GM10847 (cell line): ENCODE data around the gene PPP1CA.

Experiments
- POLR2A ChIP-seq: IDR thresholded peaks from 2 replicates; pipeline ENCODE4 v1.6.1; 2011; ENCODE audit not compliant: insufficient read length; ENCODE audit errors: extremely low read depth

PPP1CA gene

DNA sequence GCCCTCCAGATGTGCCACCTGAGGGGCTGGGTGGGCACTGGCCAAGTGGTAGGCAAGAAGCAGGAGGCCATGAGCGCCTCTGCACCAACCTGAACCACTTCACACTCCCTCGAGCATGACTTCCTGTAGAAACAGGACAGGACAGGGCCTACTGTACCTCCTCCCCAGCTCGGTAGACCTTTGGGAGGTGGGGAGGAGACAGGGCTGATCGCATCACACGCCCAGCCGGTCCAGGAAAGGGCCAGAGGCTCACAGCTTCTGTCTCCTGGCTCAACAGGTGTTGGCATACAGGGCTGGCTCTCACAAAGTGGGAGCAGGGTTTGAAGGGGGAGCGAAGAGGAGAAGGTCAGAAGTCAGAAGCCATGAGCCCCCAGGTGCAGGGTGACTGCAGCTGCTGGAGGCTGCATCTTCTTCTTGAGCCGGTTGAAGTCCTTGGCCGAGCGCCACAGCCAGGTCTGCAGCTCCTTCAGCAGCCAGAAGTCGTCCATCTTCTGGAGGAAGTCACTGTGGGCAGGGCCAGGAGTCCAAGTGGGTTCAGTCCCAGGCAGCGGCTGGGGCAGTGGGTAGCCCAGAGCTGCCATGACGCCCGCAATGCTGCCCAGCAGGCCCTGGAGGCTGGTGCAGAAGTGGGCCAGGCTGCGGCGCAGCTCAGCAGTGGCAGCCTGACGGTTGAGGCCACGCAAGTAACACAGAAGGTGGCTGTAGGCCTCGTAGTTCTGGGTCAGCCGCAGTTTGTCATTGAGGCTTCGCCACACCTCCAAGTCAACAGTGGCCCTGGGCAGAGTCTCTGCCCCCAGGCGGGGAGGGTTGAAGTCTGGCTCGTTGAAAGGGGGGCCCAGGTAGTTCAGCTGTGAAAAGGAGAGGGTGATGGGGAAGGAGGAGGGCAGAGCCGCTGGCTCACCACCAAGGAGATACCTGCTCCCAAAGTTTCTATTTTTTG, 36.6 kb downstream of the PPP1CA start:
- TF ChIP-seq POLR2A, result no peak

DNA sequence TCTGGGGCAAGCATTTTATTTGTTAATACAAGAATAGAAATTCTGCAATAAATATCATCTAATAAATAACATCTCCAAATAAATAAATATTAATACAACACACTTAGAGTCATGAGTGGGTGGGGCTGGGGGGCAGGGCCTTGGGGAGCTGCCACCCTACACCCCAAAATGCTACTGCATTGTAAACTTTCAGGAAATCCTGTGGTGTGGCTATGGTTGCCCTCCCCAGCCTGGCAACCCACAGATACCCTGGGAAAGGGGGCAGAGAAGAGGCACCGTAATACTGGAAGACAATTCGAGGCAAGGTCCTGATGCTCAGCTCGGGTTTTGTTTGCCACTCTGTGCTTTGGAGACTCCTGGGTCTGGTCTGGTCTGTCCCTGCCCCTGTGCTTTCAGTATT, 37.5 kb downstream of the PPP1CA start:
- TF ChIP-seq POLR2A, result no peak

DNA sequence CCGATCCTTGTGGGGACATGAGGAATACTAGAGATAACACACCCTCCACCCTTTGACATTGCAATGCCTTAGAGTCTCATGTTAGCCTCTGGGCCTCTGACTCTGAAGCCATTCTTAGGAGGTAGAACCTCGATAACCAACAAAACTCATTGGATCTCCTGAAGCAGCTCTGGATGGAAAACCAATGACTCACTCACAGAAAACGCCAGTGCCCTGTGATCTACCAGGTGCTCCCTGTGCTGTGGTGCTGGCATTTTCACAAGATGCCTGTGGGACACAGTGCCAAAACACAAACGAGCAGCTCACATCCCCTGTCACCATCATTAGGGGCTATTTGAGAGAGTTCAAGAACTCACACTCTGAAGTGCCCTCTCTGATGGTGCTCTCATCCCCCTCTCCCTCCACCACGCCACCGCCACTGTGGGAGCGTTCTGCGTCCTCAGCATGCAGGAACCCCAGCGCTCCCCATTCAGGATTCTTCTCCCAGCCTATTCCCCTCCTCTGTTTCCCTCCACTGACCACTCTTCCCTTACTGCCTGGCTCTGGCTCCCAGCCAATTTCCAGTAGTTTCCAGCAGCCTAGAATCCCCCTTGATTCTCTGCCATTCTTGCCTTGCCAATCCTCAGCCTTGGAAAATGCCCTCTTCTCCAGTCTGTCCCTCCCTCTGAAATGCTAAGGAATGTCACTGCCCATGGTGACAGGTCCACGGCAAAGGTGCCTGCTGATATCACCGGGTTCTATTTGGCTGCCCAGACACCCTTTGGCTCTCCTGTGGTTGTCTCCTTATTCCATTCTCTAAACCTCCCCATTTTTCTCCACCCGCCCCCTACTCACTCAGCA, 43.6 kb downstream of the PPP1CA start:
- TF ChIP-seq POLR2A, result no peak

DNA sequence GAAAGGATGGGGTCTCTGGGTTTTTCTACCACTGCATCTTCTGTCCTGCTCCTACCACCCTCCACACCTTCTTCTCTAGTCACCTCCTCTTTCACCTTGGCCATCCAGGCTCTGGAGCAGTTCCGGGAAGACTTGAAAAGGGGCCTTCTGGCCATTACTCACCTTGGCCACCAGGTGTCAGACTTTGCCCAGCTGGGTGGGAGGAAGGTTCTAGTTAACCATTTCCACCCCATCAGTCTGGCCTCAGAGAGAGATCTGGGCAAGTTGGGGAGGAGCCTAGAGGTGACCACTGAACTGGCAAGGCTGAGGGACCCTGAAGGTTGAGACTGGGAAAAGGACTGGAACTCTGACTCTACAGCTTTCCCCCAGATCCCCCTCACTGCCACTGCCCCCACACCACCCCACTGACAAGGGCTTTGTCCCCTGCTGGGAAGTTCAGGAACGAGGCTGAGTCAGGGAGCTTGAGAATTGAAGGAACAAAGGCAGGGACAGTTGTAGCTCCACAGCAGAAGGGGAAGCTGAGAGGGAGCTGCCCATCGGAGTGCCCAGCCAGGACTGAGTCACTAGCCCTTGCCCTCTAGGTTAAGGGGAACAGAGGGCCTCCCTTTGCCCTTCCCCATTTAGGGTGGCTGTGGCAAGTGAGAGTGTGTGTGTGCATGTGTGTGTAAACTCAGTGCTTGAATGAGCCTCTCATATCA, 44.6 kb downstream of the PPP1CA start:
- TF ChIP-seq POLR2A, result no peak

DNA sequence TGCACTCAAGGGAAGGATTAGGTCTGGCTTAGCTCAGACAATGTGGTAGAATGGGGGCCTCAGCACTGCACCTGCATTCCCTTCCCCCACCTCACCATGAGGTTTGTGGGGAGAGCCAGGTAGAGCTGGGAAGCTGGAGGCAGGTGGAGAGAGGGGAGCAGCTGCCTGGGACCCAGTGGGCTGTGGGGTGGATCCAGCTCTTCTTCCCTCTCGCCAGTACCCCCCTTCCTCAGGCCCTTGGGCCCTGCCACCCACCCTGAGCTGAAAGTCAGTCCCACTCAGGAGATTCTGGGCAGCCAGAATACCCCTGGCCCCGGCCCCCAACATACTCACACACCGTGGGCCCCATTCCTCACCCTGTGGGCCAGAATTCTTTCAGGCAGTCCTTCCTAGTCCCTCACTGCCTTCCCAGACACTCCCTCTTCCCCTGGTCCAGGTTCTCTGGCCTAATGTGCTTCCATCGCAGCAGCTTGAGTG, 45.2 kb downstream of the PPP1CA start:
- no peak for TF ChIP-seq POLR2A

DNA sequence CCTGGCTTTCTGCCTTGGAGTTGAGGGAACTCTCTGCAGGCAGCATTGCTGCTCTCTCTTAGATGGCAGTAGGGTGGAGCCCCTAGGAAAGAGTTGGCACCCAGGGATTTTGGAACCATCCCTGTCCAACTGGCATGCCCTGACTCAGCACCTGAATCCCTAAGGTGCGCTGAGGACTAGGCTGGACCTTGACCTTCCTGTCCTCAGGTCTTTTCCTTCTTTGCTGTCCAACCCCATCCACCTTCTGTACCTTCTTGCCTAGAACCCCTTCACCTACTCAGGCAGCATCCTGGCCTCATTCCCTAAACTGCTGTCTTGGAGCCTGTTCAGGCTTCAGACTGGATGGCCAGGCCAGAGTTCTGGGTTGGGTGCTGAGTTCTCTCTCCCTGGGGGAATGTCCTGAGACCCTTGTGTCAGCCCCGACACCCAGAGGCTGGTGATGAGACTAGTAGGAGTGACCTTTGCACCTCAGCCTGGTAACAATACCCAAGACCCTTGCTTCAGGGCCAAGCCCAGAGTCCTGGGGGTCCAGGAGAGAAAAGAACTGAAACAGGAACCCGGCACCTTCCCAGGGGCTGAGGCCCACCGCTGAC, 45.8 kb downstream of the PPP1CA start:
- TF ChIP-seq POLR2A, result no peak

DNA sequence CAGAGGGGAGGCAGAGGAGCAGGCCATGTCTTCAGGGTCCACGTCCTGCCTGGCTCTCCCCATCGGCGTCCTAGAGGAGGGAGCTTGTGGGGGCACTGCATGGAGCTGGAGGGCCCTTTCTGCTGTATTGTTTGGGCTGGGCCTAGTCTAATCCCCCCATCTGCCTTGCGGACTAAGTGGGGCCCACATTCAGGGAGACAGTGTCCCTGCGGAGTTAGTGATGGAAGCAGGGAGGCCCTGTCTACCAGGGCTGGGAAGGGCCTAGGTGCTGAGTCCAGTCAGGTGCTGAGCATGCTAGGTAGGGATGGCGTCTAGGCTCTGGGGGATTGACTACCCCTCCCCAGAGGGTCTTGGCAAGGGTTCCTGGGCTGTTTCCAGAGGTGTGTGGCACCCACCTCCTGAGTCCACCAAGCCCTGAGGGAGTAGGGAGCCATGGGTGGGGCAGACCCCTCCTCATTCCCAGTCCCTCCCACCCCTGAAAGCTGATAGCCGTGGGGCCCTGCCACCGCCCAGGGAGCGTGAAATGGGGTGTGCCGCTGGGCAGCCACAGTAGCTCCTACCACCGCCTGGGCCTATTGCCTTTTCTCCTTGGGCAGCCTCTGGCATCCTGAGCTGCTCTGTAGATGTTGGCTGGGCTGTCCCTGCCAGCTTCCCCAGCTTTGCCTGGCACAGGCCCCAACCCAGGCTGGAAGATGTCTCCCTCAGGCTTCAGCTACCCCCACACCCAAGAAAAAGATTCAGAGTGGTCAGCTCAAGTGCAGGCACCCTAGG, 46.5 kb downstream of the PPP1CA start:
- TF ChIP-seq POLR2A, result no peak

DNA sequence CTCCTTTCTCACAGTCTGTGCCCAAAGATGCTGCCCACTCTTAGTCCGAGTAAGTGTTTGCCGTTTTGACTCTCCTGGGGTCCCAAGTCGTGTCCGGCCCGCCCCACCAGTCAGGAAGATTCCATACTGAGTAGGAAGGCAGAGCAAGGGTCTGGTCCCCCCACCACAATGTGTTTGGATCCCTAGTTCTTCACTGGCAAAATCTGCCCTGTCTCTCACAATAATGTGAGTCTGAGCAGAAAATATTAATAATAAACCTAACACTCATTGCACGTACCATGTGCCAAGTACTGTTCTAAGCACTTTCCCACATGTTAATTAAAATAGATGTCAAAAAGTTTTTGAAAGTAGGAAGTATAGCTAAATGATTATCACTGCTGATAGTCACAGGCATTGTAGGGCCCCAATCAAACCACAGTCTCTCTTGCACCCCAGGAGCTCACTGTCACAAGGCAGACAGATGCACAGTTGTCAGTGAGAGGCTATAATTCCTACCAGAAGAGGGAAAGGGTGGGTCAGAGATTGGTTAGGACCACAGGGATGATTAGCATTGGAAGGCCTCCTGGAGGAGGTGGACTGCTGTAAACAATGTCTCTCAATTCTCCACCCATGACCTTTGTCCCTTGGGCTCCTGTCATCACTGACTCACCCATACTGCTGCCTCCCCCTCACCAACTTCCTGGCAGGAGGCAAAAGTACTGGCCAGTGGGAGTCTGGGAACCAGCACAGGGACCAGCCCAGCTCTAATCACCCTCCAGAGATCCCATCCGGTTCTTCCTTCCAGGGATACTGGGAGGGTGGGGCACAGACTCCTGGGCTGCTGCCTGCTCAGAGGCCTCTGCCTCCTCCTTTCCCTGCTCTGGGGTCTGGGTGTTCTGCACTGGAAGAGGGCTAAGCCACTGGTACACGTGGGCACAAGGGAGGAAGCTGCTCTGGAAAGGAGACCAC, 47.3 kb downstream of the PPP1CA start:
- TF ChIP-seq POLR2A, result no peak

DNA sequence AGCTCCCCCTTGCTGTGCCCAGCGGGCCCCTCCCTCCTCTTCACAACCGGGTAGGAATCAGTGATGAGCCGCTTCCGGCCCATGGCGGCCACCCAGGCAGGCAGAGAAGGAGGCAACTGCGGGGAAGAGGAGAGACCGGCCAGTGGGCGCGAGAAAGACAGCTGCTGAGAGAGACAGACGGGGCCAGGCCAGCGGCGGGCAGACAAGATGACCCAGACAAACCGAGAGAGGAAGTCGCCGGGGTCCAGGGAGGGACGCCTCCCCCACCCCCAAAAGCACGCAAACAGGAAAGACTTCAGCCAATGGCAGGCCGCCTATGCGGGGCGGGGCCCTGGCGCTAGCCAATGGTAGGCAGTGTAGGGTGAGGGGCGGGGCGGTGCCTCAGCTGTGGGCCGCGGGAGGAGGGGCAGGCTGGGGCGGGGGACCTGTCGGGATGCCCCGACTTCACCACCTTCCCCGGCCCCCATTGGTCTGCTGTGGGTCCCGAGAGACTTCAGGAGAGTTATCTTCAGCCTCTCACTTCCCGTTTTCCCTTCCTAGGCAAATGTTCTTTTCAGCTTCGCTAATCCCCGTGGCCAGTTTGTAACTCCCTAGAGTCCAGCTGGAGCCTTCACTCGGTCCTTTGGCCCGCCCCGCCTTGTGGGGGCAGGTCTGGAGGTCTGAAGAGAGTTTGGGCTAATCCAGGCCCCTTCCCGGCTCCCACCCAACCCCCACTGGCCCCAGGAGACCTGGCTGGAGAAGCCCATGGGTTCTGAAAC, 48.2 kb downstream of the PPP1CA start, which contains the start of gene POLD4:
Gene POLD4 (minus strand): TSS at position 230 of the 758 bp plus-strand sequence. CDS start 147 bp downstream, at position 83.
- peak; percentile 88 for TF ChIP-seq POLR2A

DNA sequence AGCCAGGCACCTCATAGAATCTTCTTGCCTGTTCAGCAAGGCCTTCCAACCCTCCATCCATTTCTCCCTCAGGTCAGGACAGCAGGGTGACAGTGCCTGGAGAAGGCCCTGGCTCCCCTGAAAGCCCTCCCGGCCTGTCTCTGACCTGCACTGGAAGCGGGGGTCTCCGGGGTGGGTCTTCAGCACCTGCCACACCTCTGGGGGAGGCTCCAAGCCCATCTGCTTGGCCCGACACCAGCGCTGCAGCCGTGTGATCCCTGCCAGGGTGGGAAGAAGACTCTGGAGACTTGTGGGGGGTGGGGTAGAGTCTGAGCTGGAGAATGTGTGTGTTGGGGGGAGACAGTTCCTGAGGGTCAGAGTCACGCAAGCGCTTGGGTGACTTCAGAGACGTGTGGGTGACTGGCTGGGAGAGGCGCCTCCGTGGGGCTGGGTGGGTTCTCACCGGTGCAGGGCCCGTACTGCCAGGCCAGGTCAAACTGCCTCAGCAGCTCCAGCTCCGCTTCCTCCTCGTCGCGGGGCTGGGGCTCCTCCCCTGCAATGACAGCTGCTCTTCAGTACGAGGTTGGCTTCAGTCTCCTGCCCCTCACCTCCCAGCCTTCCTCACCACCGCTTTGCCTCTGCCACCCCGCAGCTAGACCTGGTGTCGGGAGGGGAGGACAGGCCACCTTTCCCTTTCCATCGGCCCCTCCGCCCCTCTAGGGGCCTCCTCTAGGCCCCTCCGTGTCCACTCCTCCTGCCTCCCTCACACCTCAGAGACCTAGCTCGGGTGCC, 48.9 kb downstream of the PPP1CA start:
- TF ChIP-seq POLR2A, result no peak

DNA sequence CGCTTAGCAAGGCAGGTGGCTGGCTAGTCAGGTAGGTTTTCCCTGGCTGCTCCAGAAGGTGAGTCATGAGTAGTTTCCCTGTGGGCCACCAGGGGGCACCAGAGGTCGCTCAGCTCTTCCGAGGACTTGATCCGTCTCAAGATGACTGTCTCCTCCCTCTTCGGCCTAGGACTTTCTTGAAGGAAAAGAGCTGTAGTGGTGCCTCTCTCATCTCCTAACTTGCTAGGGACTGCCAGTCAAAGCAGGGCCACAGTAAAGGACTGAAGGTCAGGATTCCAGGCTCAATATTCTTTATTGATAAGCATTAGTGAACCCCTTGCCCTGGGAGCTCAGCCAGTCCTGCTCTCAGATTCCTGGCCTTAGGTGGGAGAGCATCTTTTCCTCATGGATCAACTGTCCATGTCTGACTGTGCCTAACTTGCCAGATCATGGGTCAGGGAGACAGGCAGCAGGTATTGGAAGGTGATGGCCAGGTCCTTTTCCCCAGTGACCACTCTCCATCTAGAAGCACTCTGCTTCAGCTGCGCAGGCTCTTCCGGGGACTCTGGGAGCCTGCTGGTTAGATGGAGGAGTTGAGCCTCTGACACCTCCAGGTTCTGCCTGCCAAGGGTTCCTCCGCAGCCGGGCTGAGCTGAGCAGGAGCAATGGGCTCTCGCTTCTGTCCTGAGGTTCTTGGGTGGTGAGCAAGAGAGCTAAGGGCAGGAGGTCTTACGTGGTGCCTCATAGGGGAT, 50.2 kb downstream of the PPP1CA start:
- no peak for TF ChIP-seq POLR2A

DNA sequence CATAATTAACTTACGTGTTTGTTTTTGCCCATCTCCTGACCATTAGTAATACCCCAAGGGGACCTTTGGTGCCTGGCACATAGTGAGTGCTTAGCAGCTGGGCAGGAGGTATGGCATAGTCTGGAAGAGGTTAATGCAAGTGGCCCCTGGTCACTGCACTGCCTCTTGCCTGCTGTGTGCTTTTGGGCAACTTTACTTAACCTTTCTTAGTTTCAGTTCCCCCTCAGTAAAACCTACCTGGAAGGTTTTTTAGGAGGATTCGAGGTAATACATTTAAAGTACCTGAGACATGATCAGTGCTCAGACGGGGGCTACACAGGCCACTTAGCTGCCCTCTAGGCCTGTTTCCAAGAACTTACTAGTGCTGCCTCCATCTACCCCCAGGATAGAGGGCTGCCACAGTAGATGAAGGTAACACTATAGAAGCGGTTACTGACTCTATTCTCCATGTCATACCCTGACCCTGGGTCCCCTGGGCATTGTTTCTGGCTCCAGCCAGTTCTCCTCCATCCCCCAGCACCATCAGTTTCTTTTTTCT, 51.7 kb downstream of the PPP1CA start:
- no peak for TF ChIP-seq POLR2A
